NCI-H526 (cell line): ENCODE measurements around the gene ZFAND2B.

Experiments used
- DNase-seq, 2 experiments: peaks; one replicate each; lab custom pipeline; 2025; lab: John Stamatoyannopoulos, UW

The ZFAND2B gene

DNA sequence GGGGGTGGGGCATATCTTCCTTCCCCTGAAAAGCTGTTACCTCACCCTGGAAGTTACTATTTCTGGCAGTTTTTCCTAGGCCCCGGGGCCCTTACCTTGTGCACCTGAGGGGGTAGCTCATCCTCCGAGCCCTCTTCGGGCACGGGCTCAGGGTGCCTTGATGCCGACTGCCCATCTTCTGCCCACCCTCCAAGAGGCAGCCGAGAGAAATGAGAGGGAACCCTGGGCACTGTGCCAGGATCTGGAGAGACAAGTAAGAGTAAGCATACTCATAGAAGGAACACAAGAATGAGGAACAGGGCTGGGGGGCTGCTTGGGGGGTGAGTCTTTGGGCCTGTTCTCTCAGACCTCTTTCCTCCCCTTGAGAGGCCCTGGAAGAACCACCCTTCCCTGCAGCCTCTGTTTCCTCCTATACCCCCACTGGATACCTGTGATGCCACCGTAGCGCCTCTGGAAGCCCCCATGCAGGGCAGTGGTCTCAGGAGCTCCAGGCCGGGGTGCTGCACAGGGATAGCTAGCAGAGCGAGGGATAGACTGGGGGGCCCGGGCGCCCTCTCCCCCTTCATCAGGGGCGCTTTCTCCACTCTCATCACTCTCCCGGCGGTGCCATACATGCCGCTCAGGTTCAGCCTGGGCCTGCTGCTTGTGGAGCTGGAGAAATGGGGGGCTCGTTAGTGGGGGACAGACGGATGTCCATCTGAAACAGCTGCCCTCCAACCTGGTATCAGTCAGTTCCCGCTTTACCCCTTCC, 14.2 kb downstream of the ZFAND2B start:
- no peak for DNase-seq

DNA sequence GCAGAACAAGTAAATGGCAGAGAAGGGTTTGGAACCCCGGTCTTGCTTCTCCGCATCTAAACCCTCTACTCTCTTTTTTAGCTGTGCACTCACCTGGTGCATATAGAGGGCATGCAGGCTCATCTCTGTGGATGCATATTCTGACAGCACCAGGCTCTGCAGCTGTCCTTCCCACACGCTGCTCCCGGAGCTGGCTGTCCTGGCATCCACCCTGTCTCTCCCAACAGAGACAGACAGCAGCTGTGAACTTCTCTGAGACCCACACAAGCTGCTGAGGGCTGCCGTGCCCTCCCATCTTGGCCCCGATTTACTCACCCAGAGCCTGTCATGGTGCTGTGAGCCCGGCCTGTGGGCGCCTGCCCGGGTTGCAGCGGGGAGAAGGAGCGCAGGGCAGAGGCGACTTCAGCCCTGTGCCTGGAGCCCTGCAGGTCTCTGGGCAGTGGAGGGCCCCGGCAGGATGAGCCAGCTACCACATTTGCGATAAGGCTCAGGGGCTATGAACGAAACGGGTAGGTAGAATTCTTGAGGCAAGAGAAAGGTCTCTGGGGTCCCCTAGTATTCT, 15.5 kb downstream of the ZFAND2B start:
- DNase-seq = no peak

DNA sequence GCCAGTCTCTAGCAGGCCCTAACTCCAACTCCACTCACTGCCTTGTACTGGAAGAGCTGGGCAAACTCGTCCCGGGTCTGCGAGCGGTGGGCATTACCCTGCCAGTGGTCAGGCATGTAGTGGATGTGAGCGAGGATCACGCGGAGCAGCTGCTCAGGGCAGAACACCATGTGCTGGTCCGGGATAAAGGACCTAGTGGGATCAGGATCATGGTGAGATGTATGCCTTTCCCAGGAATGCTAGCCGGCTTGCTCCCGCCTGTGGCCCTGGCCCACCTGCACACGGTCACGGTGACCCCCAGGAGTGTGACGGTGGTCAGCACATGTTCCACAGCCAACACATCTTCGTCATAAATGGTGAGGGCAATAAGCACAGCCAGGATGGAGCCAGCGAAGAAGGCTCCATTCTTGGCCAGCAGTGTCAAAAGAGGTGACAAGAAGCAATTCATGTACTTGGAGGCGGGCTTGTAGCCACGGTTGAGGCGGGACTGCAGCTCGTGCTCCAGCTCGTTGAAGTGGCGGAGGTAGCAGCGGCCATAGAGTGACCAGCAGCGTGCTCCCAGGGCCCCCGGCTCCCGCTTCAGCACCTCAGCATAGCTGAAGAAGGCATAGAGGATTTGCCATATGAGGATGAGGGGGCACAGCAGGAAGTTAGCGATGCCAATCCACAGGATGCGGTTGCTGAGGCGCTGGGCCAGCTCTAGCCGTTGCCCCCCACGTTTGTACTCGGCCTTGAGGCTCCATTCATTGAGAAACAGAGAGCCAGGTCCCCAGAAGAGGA, 17.4 kb downstream of the ZFAND2B start:
- DNase-seq = no peak

DNA sequence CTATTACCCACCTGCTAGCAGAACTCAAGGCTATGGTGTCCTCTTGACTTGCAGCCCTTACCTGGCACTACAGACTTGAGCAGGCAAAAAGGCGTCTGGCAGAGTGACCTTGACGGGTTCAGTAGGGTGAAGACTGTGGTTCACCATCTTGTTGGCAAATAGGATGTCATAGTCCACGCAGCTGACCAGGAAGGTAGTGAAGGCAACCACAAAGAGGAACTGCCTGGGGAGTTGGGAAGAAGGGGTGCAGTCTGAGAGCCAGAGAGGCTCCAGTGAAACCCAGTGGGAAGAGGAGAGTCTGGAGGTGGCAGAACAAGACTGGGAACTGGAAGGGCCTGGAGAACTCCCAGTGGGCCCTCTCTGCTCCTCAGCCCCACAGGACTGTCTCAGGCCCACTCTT, 18.8 kb downstream of the ZFAND2B start:
- DNase-seq = no peak

DNA sequence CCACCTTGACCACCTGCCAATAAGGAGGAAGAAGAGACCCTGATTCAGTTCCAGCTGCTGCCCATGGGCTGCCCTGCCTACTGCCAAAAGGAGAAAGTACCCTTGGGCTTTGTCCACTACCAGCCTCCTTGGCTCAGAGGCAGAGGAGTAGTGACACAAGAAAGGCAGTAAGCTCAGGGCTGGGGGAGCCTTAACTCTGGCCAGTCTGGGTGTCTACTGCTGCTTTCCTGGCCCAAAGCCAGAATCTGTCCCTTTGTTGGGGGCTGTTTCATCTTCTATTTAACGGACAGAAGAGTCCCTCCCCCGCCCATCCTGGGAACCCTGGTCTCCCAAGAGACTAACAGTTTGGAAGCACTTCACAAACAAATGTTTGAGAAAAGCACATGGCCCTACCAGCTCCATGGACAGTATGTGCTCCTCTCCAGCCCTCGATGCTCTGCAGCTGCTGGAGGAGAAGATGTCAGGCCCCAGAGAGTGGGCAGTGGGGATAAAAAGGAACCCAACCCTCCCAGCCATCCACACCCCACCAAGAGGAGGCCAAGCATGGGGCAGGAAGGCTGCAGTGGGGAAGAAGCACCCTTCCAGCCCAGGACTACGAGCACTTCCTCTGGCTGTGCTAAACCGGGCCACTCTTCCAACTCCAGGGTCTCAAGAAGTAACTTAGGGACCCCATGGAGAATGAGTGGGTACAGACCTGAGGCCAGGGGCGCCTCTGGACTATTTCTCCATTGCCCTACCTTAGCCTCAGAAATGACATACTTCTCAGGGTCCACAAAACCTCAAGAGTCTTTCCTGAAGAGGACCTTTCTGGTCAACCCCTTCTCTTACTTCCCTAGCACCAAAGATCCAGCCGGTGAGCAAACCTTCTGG, 21.7 kb downstream of the ZFAND2B start:
- no peak for DNase-seq

DNA sequence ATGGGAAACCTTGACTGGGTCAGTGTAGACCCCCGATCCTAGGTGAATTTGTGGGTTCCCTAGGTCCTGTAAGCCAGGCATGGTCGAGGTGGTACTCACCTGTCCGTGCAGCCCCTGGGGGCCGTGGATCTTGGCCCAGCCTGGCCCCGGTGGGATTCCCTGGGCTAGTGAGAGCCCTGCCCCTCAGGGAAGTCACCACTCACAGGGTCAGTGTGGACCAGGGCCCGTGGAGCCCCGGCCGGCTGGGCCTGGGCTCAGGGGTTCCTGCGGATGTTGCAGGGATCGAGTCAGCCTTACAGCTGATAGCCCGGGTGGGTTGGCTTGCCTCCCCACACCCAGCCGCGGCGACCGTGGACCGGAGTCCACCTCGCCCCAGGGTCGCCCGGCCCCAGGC, 22.3 kb downstream of the ZFAND2B start:
- no peak for DNase-seq

DNA sequence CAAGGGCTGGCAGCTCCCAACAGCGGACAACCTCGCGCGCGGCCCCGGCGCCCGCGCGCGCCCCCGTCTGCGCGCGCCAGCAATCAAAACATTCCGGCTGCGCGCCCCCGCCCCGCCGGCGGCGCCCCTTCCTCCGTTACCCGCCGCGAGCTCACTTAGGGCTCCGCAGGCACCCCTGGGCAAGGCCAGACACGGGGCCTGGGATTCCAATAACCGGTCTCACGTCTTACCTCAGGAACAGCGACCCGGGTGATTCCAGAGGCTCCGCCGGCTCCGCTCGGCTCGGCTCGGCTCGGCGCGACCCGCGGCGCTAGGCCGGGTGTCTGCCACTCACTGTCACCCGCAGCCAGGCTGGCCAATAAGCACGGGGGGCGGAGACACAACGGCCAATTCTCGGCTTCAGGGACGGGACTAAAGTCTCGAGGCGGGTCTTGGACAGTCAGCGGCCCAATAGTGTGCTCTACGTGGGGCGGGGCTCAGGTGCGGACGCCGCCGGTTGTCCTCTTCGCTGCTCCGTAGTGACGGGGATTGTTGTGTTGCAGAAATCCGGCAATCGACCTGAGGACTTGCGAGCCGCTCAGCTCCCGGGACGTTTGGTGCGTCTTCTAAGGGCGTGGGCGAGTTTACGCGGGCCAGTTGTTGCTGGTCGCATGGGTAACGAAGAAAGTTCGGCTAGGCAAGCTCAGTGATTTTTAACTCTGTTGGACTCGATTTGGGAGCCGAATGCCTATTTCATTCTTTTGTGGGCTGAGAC, 22.9 kb downstream of the ZFAND2B start, which contains the start of the genes ANKZF1 and ATG9A:
Gene ANKZF1, plus strand, starts transcription at position 502 of the 754 bp plus-strand sequence. CDS start 452 bp downstream, outside the sequence.
Gene ATG9A, minus strand, starts transcription at position 332 of the 754 bp plus-strand sequence. CDS start 1,612 bp downstream, outside the sequence.
- DNase-seq = peak; percentile 98 to 99

DNA sequence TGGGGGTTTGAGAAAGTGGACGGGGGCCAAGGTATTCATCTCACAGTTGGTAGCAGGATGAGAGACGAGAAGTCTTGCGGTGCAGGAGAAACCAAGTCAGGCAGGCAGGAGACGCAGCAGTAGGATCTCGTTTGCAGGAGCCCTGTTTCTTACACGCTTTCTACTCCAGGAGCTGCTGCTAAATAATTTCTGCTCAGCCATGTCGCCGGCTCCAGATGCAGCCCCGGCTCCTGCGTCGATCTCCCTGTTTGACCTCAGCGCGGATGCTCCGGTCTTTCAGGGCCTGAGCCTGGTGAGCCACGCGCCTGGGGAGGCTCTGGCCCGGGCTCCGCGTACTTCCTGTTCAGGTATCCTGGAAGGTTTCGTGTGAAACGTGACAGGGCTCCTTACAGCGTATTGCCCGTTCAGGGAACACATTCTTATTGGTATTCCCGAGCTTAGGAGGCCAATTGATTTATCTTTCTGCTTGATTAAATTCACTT, 23.5 kb downstream of the ZFAND2B start:
- DNase-seq = peak in 1 of 2 experiments; percentile 55

DNA sequence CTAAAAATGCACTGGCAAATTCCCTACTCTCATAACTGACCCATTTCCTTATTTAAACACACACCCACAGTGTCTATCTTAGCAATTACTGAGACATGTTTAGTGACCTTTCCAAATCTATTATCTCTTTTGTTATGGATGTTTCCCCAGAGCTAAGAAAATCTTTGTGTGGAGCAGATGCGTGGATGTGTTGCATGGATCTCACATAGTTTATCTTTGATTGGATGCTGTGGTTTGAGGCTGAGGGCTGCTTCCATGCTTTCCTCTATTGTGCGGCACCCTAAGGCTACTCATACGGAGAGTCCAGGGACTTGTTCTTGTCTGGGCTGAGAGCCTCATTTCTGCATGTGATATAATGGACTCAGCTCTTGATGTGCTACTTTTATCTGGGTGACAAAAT, 27.7 kb downstream of the ZFAND2B start:
- DNase-seq = no peak

DNA sequence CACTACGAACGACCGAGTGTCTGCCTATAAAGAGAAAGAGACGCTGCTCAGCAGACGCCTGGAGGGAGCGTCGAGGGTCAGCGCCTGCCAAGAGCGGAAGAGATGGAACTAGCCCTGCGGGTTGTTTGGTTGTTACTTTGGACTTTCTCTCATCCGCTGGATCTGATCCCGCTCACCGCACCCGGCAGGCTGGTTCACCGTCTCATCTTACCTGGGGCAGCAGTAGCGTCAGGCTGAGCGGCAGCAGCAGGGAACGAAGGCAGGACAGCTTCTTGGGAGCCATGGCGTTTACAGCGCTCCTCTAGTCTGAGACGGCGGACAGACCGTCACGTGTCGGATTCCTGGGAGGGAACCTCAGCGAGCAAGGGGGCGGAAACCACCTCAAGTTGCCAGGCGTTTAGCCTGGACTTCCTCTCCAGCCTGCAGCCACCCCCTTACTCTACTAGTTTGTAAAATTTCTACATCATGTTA, 36.7 kb downstream of the ZFAND2B start:
- no peak for DNase-seq

DNA sequence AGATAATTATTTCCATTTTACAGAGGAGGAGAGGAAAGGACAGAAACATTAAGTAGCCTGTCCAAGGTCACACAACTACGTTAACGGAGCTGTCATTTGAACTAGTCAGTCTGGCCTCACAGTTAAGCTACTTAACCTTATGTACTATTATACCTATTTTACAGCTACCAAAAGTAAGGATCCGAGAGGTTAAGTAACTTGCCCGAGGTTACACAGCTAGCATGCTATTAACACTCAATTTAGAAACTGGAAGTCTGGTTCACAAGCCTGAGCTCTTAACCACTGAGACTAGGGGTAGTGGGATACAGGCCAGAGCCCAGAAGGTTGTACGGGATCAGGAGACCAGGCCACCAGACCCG, 38.2 kb downstream of the ZFAND2B start:
- DNase-seq = no peak

DNA sequence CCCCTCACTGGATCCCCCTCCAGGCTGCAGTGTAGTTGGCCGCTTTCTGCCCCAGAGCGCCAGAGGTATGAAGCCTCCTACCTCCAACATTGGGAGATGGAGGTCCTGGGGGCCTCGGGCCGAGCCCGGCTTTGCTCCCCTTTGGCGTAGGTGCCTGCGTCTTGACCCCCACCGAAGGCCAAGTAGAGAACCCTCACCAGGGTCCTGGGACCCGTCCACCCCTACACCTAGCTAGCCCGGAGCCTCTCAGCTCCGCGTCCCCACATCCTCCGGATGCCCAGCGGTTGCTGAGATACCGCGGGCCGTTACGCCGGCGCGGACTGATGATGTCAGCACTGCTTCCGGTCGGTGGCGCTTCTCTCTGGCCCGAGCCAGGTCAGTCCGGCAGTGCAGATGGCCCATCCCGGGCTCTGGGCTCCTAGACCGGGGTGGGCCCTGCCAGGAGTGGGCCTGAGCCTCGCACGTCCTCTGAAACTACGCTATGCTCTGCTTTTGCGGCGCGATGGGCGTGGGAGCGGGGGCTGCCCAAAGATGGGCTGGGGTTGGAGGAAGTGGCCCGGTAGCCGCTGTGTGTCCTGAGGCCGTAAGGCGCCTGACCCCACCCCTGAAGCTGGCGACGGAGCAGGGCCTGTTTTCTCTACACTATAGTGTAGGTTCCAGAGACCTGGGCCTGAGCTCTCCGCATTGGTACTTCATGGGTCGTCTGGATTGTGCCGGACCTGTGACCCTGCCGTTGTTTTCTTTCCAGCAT, 38.7 kb downstream of the ZFAND2B start, which contains the start of the genes GLB1L and STK16:
Gene GLB1L, minus strand, starts transcription at position 297 of the 751 bp plus-strand sequence. CDS start 1,871 bp downstream, outside the sequence.
Gene STK16, plus strand, starts transcription at position 332 of the 751 bp plus-strand sequence. CDS start 521 bp downstream, outside the sequence.
- DNase-seq = peak; percentile 76 to 93

DNA sequence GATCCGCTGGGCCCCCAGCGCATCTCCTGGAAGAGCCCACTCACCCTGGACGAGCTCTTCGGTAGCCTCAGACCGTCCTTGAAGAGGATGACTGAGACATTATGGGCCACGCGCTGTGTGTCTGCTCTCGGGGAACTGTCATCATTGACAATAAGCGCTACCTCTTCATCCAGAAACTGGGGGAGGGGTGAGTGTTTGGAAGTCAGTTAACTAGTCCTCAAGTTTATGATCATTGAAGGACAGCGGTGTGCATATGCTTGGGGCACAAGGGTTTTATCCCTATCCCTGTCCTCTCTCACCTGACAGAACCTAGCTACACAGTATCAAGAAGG, 39.3 kb downstream of the ZFAND2B start:
- no peak for DNase-seq

DNA sequence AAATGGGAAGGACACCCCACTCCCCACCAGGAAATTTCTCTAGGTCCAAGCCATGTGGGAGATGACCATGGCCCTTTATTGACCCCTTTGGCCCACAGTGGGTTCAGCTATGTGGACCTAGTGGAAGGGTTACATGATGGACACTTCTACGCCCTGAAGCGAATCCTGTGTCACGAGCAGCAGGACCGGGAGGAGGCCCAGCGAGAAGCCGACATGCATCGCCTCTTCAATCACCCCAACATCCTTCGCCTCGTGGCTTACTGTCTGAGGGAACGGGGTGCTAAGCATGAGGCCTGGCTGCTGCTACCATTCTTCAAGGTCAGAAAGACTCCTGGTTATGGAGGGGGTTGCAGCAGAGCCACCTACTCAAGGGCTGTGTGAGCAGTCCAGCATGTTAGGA, 40.0 kb downstream of the ZFAND2B start:
- no peak for DNase-seq

DNA sequence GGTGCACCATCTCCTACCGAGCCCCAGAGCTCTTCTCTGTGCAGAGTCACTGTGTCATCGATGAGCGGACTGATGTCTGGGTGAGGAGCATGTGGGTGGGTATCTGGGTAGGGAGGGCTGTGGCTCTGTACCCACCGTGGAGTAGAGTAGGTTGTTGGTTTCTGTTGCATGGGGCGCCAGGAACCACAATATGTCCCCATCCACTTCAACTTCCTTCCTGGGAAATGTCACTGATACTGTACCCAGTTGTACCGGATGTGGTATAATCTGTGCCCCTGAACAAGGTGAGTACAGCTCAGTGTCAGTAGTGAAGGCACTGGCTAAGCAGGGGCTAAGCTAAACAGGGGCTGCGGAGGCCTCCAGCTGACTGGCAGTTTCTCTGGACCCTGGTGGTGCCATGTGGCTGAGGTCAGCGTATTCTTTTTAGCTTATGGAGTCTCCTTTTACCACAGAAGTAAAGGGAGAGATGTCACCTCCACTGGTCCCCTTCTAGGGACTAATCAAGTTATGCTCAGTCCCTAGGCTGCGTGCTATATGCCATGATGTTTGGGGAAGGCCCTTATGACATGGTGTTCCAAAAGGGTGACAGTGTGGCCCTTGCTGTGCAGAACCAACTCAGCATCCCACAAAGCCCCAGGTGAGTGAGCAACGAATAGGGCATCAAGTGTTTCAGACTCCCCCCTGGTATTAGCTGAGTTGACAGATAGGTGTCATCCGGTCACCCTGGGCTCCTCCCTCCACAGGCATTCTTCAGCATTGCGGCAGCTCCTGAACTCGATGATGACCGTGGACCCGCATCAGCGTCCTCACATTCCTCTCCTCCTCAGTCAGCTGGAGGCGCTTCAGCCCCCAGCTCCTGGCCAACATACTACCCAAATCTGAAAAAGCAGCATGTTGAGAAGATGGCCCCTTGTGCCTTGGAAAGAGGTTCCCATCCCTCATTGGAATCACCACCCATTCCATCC, 41.4 kb downstream of the ZFAND2B start:
- DNase-seq = no peak

DNA sequence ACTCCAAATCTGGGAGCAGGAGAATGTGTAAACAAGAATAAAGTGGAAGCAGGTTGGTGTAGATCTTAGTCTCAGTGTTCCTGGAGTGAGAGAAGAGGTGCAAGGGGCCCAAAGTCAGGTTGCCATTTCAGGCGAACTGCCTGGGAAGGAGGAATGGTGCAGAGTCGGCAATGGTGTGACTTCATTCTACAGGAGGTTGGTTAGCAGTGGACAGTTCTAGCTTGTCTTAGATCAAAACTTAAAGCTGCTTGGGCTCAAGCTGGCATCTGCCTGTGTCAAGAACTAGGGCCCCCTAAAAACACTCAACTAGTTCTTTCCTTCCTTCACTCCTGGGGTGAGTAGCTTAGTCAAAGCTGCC, 42.2 kb downstream of the ZFAND2B start:
- no peak for DNase-seq

DNA sequence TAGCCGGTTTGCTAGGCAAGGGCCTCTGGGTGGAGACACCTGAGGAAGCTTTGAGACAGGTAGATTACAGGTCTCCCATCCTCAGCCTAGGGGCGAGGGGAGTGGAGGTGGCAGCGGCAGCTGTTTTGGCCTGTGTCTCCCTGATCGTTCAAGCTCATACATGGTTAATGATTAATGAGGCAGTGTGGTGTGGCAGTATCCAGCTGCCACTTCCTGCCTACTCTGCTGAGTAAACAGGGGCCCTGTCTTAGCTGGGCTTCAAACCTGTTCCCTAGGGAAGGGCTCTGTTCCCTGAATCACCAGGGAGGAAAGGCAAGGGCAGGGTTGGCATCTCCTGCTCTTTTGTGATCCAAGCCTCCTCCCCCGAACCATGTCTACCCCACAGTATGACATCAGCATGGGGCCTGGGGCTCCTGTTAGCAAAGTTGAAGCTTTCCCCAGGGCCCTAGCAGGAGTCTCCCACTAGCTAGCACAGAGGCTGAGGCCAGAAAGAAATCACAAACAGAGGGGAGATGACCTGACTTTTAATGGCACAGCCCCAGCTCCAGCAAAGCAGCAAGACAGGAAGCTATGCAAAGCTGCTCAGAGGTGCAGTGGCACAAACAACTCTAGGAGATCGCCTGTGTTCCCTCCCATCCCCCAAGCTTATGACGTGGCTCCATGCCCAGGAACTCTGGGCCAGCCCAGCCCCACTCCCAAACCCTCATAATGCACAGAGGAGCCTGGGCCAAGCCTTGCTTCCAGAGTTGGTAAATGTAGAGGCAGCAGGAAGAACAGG, 42.8 kb downstream of the ZFAND2B start:
- DNase-seq = peak; percentile 95
